ENCODE measurements around the gene DMTF1.
"Not testable (repeated sequence)": the region's sequence is repeated elsewhere in the genome, so short reads cannot be mapped to it uniquely, and the experiment has no call there.

DMTF1 gene

DNA sequence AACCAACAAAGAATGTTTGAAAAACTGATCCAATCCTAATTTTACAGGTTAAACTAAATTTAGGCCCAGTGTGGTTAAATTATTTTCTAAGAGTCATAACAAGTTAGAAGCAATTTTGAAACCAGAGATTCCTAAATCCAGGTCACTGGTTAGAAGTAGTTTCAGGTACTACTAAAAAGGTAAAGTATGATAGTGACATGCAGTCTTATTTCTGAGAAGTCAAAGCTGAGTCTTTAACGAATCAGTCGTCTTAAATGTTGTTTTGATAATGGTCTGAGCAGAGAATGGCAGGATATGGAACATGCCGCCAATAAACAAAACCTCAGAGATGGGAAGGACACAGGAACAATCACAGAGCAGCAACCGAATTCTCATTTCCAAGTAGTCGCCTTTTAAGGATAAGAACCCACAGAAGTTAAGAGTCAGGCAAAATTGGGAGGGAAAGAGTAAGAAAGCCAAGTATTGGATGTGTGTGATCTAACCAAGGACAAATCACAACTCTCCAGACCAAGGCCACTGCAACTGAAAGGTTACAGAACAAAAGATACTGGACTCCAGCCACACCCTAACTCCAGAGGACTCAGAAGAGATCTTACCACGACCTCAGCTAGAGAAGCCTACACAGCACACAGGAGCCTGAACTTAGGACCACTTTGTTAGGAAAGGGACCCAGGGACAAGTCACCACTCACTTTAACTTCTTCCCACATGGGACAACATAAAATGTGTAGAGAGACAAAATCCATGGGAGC is 47.6 kb downstream of the DMTF1 start:
- no peak for DNase-seq

GRCh38 chr7:87202208-87202607 is 50.0 kb downstream of the DMTF1 start:
- DNase-seq, result no peak

DNA sequence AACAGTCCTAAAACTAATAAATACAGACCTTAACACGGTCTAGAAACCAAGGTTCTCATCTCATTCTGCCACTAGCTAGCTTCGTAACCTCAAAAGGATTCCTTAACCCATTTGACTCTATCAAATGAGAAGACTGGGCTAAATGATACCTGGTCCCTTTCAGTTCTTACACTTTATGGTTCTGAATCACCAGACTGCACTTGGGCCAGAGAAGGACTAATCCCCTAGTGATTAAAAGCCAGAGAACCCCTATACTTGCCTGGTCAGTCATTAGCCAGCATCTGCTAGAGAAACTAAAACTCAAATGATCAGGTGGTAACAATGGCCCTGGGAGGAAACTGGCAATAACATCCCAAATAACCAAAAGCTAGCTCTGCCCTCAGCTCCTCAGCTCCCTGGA is 50.5 kb downstream of the DMTF1 start:
- no peak for DNase-seq

GRCh38 chr7:87203929-87204328 is 51.7 kb downstream of the DMTF1 start:
- not testable (repeated sequence) for DNase-seq

DNA sequence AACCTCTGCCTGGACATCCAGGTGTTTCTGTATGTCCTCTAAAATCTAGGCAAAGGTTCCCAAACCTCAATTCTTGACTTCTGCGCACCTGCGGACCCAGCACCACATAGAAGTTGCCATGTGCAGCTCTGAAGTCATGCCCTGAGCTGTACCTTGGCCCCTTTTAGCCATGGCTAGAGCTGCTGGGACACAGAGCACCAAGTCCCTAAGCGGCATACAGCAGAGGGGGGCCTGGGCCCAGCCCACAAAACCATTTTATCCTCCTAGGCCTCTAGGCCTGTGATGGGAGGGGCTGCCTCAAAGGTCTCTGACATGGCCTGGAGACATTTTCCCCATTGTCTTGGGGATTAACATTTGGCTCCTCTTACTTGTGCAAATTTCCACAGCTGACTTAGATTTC is 52.7 kb downstream of the DMTF1 start:
- DNase-seq, result no peak

DNA sequence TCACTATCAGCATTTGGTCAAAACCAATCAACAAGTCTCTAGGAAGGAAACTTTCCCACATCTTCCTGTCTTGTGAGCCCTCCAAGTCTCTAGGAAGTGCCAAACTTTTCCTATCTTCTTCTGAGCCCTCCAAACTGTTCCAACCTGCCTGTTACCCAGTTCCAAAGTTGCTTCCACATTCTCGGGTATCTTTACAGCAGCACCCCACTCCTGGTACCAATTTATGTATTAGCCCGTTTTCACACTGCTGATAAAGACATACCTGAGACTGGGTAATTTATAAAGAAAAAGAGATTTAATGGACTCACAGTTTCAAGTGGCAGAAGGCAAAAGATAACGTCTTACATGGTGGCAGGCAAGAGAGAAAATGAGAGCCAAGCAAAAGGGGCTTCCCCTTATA is 53.4 kb downstream of the DMTF1 start:
- DNase-seq, result not testable (repeated sequence)

DNA sequence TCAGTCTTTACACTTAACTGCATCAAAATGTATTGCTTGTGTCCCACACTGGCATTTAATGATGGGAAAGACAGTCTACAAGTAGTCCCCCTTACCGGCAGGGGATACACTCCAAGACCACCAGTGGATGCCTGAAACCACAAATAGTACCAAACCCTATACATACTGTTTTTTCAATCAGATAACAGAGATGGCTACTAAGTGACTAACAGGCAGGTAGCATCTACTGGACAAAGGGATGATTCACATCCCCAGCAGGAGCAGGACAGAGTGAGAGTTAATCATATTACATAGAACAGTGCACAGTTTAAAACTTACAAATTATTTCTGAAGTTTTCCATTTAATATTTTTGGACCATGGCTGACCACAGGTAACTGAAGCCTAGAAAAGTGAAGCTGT is 54.1 kb downstream of the DMTF1 start:
- peak; percentile 10 for DNase-seq

GRCh38 chr7:87209295-87209924 is 57.2 kb downstream of the DMTF1 start:
- no peak for DNase-seq

DNA sequence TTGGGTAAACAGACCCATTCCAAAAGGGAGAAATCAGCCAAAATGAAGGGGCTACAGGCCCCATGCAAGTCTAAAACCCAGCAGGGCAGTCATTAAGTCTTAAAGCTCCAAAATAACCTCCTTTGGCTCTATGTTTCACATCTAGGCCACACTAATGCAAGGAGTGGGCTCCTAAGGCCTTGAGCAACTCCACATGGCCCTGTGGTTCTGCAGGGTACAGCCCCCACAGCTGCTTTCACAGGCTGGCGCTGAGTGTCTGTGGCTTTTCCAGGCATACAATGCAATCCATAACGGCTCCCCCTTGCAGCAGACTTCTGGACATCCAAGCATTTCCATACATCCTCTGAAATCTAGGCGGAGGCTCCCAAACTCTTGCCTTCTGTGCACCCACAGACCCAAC is 58.3 kb downstream of the DMTF1 start:
- no peak for DNase-seq

DNA sequence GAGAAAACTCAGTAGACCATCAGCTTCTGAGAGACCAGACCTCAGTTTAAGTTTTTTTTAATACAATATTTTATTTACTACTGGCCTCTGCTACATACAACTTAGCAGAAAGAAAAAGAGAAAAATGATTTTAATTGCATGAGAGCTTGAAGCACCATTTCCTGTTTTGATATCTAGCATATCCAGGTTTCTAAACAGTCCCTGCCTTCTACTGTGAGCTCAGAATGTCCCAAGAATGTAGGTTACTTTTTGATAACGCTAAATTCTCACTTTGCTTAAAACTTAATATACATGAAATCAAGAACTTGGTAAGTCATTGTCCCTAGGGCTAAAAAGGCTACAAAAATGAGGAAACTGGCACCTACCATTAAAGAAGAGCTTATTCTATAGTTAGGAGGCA is 60.2 kb downstream of the DMTF1 start:
- DNase-seq, result no peak

DNA sequence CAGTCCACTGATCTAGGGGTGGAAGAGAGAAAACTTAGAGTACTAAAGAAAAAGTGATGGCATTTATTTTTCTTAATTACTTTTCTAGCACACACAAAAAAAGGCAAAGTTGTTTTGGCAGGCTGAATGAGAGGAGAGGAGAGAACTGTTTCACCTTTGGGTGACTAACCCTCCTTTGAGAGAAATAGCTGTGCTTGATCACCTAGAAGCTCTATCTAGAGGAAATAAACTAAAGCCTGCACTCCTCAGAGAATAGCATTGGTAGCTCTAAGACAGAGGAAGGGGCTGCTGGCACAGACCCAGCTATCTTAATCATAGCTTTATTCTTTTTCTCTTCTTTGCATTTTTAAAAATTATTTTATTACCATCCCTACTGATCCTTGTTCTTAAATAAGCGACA is 61.0 kb downstream of the DMTF1 start:
- no peak for DNase-seq

DNA sequence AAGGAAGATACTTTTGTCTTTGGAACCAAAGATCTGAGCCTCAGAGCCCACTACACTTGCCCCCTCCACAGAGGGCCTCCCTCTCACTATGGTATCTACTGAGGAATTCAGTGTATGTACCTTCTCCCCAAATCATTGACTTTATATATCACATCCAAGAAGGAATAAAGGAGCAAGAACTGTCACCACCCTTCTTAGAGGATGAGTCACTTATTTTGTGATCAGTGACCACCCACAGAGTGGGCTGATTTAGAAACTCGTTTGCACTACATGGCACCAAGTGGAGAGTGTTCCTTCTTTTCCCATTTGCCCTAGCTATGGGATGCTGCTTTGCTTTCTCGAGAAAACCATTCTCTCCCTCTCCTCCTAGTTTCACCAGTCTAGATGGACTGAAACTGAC is 61.6 kb downstream of the DMTF1 start:
- DNase-seq, result peak; percentile 75

- DNase-seq, result no peak
These were observed 62.8 kb downstream of the DMTF1 start for GRCh38 chr7:87215046-87215445.

- DNase-seq, result no peak
These were observed 64.7 kb downstream of the DMTF1 start for GRCh38 chr7:87216701-87217508.

GRCh38 chr7:87217983-87218653 is 65.9 kb downstream of the DMTF1 start:
- DNase-seq, result no peak

DNA sequence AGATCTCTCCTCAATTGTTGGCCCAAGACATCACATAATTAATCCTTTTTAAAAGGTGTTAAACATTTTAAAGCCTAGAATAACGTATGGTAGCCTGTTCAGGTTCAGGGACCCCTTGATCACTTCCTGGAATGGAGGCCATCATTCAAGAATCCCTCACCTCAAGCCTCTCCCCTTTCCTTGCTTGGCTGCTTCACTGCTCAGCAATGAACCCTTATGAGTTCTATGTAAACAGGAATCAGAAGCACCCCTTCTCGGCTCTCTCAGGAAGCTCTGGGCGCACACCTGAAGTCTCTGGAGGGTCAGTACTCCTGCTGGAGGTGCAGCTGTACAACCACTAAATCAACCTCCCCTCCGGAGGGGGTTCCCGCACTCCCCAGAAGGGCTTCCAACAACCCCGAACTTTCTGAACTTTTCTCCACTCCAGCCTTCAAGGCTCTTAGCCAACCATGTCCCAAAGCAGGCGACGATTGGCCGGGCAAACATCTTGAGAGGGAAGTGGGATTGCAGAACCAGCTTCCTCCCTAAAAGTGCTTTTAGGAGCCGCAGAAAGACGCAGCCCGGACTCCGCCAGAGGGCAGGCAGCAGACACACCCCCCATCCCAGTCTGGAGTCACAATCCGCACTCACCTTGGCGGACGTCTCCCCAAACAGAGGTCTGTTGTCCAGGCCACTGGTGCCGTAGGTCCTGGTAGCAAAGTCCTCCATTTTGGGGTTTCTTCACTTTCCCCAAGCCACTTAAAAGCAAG is 66.7 kb downstream of the DMTF1 start:
- DNase-seq, result peak; percentile 44

- peak; percentile 76 for DNase-seq
These were observed 67.3 kb downstream of the DMTF1 start, which contains the start of gene TMEM243 for GRCh38 chr7:87219545-87220025. Gene TMEM243 (minus strand): TSS chr7:87219732. CDS start chr7:87219503, 229 bp downstream.

GRCh38 chr7:87220026-87220733 is 67.9 kb downstream of the DMTF1 start:
- peak; percentile 80 for DNase-seq

DNA sequence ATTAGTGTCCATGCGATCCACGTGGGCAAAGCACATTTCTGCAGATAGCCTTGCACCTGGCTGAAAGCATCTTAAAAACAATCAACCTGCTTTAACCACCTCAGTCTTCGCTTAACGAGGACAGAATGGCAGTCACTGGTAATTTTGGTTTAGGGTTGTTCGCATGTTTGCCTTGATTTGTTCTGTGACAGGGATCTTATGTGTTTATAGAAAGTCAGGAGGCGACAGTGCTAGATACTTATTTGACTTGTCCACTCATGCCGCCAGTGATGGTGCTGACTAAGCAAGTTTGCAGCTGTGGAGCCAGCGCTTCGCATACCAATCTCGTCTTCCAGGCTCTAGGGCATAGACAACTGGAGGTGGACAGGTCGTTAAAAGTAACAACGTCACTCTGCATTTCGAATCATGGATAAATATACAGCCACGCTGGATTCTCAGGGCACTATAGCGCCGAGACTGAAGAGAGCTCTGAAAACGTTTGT is 68.5 kb downstream of the DMTF1 start:
- peak; percentile 21 for DNase-seq

GRCh38 chr7:87223666-87224065 is 71.4 kb downstream of the DMTF1 start:
- peak; percentile 26 for DNase-seq

DNA sequence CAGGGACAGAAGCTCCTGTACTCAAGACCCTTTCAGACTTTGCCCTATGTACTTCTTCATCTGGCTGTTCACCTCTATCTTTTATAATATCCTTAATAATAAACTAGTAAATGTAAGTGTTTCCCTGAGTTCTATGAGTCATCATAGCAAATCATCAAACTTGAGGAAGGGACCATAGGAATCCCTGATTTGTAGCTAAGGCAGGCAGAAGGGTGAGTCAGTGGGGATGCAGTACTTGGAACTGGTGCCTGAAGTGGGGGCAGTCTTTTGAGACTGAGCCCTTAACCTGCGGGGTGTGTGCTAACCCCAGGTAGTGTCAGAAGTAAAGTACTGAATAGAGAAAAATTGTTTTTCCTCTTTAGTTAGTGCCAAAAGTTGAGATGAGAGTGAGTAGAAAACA is 73.4 kb downstream of the DMTF1 start:
- peak; percentile 66 for DNase-seq

Data from fibroblast of skin of right biceps (primary cell).